ENCODE results near the gene SPTB.

Gene SPTB

DNA sequence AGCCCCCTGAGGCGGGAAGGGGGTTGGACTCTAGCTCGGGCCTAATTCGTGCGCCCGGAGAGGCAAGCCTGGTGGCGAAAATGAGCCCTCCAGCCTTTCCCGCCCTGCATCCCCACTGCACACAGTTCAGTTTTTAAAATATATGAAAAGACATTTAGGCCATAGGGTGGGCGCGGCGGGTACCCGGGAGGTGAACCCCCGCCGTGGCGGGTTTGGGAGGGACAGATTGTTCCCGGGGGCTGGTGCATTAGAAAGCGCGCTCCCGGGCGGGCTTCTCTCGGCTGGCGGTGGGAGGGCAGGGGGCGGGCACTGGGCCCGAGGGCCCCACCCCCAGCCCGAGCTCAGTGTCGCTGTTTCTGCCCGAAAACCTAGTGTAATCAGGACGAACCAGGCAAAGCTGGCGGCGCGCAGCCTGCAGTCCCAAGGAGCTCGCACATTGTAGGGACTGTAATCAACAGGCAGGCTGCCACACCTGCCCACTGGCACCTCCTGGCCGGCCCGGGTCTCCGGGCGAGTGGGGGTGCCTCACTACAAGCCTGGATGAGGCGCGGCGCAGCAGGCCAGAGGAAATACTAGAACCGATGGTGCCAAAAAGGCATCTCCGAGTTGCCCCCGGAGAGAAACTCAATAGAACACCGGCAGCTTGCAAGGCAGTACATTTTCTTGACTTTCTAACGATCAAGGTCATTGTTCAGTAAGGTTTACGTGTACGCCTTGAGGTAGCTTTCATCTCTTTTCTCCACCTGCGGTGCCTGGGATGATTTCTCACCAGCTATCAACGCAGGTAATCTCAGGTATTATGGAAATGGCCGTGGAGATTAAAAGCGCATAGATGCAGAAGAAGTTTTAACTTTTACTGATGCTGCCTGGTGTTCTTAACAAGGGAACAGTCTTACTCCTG, 764 bp upstream of the SPTB start:
- no peak for DNase-seq

DNA sequence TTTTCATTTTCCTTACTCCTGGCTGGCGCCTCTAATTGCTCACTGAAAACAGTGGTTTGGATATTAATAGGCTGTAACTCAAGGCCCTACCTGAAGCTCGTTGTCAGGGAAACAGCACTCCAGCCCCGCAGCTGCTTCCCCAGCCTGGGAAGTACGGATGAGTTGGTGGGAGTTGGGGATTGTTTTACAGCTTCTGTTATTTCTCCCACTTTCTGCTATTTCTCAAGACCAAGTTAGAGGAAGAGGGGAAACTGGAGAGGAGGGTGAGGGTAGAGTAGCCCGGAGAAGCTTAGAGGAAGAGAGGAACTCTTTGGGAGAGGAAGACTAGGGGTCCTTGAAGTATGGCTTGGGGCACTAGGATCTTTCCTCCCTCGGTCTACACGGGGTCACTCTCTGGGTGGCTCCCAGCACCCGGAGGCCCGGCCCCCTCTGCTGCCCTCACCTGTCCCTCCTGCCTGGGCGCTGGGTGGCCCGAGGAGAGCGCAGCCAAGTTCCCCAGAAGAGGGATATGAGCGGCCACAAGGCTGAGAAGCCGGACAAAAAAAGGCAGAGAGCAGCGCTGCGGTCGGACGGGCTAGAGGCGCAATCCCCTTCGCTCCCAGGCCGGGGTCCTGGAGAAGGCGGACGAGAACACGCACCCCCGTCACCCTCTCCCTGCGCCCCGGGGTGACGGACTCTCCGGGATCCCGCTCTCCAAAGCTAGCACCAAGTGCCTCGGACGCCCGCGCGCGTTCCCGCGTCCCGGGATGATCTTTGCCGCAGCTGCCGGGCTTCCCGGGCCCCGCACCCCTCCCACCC, 671 bp downstream of the SPTB start:
- DNase-seq: no peak

GRCh38 chr14:64877846-64878245, 1.9 kb downstream of the SPTB start:
- no peak for DNase-seq

GRCh38 chr14:64875350-64875749, 4.4 kb downstream of the SPTB start:
- DNase-seq: no peak

DNA sequence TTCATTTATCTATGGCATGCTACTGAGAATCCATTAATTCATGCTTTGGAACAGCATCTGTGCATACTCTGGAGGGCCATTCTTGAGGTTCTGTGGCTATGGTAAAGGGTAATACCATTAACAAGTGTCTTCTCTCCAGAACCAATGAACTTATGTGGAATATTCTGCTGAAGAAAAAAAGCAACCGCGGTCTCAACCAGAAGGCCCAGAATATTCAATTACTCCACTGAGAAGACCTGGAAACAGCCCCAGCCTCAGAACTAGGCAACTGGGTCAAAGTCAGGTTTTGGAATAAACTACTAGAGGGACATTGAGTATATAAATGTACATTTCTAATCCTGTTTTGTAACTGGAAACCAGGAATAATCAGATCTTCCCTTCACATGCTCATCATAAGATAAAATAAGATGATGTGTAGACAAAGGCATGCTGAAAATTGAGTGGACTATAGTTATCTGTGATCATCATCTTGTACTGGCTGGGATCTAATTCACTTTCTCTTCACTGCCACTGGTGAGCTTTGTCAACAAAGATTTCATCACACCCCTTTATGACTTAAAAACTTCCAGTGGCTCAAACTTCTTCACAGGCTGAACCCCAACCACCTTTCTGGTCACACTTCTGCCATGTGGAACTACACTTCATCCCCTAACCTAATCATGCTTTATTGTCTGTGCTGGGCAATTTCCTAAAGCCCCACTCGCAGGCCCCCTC, 6.0 kb downstream of the SPTB start:
- DNase-seq: no peak

- no peak for DNase-seq
Observed at GRCh38 chr14:64871344-64871743, 8.4 kb downstream of the SPTB start.

DNA sequence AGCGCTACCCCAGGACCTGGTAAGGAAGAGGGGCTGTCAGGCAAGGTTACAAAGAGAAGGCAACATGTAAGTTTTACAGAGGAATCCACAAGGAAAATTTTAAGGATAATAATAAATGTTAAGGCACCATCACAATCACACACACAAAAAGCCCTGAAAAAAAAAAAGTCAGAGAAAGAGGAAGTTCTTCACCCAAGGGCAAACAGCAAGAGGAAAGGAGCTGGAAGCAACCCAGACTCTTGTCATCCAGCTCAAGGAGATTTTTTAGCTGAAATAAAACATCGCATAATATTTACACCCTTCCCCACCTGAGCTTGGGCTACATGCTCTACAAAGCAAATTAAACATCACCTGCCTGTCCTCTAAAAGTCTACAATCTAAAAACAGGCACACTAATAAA, 9.5 kb downstream of the SPTB start:
- no peak for DNase-seq

GRCh38 chr14:64868841-64869240, 10.9 kb downstream of the SPTB start:
- no peak for DNase-seq

DNA sequence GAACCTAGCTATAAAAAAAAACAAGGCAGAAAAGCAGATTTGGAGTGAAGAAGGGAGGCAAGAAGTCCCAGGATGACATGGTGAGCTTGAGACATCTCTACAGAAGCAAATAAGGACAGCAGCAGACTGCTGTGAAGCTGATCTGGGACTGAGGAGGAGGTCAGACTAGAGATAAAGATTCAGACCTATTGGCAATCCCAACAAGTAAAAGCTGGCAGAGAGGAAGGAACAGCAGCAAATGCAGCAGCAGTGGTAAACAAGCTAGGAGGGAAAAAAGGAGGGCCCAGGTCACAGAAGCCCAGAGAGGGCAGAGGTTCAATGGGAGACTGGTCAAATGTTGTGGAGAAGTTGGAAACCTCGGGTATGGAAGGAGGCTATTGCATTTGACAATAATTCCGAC, 11.3 kb downstream of the SPTB start:
- DNase-seq: no peak

DNA sequence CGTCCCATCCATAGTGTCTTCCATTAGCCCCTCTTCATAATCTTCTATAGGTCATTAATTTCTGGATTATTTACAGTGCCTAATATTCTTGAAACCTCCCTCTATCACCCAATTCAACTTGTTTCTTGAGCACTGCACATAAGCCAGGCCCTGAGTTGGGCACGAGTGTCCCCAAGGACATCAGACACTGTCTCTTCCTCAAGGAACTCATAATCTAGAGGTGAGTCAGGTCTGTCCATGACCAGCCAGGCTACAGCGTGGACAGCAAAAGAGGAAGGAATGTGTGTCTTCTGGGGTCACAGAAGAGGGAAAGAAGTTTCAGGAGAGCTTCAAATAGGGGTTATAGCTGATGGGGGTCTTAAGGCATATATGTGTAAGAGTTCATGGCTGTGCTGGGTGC, 12.5 kb downstream of the SPTB start:
- DNase-seq: no peak

DNA sequence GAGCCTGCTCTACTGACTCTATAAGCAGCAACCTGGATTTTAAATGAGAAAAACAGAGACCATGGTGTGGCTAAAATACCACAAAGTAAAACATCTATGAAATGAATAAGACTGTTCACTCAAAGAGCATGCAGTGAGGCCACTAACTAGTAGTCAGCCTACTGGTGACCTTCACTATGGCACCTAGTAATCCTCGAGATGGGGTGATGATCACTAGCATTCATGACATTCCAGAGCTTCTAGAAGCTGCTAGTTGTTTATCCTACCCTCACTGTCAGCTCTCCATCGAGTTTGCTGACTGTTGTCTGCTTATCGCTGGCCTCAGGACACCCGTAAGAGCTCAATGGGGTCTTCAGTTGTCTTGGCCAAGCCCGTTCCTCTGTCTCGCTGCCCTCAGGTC, 13.7 kb downstream of the SPTB start:
- no peak for DNase-seq

- no peak for DNase-seq
Observed at GRCh38 chr14:64865109-64865508, 14.6 kb downstream of the SPTB start.

DNA sequence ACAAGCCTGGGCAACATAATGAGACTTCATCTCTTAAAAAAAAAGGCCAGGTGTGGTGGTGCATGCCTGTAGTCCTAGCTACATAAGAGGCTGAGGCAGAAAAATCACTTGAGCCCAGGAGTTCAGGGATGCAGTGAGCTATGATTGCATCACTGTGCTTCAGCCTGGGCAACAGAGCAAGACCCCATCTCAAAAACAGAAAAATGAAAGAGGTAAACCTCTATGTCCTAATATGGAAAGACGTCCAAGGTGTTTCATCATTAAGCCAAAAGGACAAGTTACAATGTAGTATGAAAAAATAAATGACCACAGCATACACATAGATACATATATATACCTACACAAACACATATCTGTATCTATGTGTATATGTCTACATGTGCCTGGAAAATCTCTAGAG, 15.4 kb downstream of the SPTB start:
- no peak for DNase-seq

DNA sequence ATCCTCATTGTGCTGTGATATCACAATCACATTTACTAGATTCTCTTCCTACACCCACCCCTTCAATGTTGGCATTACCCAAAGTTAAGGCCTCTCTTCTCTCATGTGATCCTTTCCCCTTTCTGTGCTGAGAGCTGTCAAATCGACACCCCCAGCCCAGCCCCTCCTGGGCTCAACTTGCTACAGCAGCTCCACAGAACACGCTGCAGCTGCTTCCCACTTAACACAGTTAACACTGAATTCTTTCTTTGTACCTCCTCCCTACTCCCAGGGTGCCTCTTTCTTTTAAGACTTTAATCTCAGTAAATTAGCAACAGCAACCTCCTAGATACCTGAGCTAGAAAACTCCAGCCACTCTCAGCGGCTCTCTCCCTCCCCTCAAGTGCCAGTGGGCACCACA, 17.8 kb downstream of the SPTB start:
- no peak for DNase-seq

GRCh38 chr14:64860039-64860438, 19.7 kb downstream of the SPTB start:
- no peak for DNase-seq

DNA sequence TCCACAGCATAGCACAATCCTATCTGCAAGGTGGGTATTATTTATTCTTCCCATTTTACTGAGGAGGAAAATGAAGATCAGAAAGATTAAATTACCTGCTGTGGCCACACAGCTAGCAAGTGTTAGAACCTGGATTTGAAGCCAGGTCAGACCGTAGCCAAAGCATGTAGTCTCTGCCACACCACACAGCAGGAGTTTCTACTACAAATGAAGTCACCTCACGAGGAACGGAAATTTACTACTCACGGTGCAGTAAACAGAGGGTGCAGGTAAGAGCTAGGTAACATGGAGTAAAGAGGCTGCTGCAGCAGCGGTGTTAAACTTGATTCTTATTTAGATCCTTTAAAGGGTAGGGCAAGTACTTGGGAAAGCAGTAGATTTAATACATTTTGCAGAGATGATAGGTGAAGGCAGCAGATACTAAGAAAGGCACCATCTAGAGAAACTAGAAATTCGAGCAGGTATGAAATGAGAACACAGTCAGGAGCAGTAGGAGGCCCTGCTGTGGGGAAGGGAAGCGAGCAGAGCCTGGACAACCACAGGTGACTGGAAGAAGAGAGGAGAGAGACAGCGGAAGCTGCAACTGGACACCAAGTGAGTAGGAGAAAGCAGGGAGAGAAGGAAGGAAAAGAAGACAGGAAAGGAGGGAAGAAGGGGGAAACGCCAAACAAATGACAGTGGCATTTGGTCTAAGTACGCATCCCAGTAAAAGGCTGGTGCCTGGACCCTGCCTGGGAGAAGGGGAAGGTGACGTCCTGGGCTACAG, 21.5 kb downstream of the SPTB start:
- no peak for DNase-seq

- no peak for DNase-seq
Observed at GRCh38 chr14:64856529-64857445, 22.9 kb downstream of the SPTB start.

DNA sequence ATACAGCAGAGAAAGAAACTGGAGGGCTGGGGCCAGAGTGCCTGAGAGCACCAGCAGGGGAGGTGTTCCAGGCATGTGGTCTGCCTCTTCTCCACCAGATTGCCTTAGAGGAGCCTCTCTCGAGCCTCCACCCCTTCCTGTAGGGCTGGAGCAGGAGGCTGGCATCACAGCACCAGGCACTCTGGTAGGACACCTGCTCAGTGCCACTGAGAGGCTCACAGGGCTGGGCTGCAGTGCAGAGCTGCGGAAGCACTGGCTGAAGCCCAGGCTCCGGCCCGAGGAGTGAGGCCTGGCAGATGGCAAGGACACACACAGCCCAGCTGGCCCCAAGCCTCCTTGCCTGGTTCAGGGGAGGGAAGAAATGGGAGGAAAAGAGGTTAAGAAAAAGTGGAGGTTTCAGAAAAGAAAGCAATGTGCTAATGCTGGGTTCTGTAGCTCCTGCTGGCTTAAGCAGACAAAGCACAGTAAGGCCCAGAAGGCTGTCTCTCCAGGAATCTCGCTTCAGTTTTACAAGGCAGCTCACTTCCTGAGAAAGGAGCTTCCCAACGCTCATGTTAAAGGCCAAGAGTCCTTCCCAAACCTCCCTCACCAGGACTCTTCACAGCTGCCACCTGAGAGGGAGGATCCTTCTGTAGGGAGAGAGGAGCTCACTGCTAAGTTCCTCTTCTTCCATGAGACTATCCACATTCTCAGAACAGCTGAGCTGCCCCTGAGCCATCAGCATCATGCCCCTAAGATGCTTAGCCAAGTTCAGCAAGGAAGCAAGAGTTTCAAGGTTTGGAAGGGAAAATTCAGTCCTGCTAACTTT, 23.8 kb downstream of the SPTB start:
- DNase-seq: no peak

DNA sequence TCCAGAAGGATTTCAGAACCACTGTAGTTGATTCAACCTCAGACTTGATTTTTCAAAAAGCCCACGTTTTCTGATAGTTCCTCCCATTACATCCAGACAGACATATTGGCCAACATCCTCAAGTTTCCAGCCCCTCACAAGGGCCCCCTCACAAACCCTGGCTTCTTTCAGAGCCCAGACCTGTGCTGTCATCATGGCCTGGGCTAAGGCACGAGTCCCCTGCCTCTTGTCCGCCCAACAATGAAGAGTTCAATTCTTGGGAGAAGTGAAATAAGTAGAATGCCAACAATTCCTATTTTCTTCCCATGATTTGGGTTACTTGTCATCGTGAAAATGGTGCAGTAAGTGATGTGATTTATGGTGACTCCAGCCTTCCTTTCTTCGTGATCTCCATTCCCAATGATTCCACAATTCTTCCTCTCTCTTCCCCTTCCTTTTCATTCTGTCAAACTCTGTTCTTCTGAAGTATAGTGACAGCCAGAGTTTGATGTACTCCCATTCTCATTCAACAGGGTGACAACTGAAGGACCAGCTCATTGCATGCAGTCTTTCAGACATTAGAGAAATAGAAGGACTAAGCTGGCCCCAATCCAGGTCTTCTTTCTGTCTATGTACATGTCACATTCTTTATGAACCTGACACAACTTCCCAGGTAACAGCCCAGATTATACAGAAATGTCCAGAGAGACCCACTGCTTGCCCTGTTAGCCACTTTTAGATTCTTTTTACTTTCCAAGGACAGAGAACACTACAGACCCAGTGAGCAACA, 29.2 kb downstream of the SPTB start:
- no peak for DNase-seq

DNA sequence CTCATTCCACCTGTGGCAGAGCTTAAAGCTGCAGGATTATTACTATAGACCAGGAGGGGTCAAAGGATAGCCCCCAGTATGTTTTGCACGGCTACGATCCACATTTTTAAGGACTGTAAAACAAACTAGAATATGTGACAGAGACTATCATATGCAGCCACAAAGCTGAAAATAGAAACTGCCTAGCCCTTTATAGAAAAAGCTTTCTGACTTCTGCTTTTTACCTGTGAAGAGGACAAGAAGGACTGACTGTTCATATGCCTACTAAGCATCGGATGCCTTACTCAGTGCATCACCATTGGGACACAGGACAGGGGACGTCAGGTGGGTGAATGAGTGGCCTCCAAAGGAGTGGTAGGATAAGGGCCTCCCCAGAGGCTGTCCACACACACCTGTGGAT, 29.8 kb downstream of the SPTB start:
- no peak for DNase-seq
